ENCODE measurements around the gene IRS2.
A peak's percentile ranks its signal among the peaks of the same experiment; 100 is the strongest.

Gene IRS2

DNA sequence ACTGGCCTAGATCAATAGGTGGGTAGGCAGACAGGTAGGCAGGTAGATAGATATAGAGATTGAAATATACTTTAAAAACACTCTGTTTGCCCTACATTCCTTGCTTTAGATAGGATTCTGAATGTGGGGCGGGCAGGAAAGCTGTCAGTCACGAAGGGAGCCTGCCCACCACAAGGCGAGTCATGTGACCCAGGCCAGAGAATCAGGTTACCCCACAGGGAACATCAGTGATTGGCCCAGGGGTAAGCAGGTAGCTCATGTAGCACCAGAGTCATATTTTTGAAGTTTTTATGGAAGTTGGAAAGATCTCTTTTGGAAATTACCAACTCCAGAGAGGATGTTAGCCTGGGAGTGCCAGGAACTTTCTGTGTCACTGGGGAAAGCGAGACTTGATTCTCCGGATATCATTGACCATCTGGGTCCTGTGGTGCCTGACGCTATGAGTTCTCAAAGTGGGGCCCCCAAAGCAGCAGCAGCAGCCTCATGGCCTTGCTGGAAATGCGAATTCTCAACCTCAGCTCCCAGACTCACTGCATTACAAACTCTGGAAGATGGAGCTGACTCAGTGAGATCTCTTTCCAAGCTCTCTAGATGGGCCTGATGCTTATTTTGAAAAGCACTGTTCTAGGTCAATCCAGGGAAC, 60.3 kb downstream of the IRS2 start:
- DNase-seq: no peak

DNA sequence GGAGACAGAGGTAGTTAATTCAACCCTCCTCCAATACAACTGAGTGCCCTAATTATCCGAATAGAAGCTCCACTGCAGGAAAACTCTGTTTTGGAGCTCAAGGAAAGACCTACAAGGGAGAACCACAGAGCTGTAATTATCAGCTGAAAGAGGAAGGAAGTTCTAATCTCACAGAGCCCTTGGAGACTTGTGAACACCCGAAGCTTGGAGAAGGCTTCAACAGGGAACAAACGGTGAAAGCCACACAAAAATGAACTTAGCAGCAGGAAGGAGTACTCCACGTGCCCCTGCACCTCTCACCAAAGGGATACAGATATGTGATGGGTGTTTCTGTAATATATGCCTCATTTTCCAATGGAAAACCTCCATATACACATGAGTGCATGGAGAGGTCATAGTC, 61.1 kb downstream of the IRS2 start:
- no peak for DNase-seq

DNA sequence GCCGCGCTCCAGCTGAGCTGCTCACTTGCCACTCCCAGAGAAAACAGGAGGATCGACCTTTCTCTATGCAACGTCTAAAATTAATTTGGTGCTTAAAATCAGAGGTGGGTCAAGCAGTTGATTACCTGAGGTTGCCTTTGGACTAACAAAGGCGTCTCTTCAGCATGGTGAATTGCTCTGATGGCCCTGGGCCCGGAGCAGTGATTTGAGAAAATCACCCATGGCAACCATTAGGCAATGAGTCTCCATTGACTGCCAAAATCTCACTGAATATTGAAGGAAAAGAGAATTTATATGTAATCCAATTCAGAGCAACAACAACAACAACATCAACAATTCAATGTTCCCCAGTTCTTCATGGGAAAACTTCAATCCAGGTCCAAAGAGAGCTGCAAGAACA, 61.8 kb downstream of the IRS2 start:
- DNase-seq: no peak

DNA sequence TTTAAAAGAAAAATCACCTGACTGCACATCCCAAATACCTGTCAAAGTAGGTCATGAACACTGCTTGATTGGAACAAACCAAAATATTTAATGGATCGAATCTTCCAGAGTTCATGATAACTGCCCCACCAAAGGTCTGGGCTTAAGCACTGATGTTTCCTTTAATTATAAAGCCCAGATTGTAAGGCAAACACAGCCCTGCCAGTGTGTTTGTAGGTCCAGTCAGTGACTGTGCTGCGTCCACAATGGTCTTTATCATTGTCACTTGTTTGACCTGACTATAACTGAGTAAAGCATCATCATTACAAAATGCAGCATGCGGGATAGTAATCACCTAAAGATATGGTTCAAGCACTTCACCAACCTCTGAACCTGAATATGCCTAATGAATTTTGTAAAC, 63.3 kb downstream of the IRS2 start:
- DNase-seq: no peak

DNA sequence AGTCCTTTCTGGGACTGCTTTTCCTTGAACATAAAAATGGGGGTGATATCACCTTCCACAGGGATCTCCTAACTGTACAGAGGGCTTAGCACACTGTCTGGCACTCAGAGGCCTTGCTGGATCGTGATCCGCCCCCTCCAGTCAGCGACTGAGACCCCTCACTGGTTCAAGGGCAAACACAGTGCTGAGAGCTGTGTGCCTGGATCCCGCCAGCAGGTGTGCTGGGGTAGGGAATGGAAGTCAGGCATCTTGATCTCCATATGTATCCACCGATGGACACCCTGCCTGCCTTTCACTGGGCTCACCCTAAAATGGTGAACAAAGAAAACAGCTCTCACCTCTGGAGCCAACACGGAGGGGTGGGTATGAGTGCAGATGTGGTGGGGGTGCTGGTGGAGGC, 64.3 kb downstream of the IRS2 start:
- DNase-seq: no peak

DNA sequence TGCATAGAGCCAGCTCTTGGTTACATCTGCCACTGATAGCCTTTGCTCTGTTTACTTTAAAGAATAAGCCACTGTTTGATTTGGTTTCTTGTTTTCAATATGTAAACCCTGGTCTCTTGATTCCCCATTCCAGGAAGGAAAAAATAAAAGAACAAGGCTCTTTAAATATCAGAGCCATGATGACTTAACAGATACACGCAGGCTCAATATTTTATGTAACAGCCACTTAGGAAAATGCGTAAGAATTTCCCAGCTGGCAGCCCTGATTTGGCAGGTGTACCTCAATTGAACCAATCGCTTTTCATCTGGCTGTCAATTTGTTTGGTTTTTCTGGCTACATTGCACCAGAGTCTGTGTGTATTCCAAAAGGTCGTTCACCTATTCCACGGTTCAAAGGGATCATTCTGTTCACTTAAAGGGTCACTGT, 65.6 kb downstream of the IRS2 start:
- DNase-seq: no peak

DNA sequence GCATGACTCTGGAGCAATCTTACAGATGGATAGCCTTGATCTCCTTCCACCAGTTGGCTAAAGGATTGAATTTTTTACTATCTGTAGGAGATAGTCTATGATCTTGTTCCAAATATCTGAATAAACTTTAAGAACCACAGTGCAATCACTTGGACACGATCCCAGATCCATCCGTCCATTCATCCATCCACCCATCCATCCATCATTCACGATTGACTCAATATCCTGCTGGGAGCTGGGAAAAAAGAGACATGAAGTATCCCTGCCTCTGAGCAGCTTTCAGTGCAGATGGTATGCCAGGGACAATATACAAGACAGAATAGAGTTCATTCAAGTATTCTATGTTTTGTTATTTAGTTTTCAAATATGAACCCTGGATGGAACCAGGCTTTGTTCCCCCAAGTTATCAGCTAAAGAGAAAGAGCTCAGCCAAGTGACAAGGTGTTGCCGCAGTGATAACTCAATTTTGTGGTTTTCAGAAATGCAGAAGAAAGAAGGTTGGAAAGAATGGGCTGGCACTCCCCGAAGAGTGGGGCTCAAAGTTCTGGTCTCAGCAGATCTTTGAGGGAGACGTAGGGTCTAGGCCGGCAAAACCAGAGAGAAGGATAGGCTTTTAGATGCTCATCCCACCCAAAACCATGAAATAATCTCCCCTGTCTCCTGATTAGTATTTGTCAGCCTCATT, 66.3 kb downstream of the IRS2 start:
- no peak for DNase-seq

DNA sequence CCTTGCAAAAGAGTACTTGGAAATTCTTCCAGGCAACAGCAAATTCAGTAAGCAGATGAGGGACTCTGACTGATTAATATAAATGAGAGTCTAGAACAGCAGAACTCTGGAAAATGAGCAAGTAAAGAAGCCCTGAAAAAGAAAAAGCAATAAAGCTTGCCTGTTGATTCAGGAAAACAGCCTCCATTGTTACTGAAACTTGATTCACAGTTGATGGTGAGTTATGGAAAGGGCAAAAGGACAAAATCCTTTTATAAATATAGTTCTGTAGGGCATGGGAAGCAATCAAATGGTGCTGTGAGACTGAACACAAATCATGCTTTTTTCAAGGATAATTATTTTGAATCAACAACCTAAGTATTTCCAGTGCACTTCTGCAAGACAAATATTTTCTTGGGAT, 67.7 kb downstream of the IRS2 start:
- no peak for DNase-seq

DNA sequence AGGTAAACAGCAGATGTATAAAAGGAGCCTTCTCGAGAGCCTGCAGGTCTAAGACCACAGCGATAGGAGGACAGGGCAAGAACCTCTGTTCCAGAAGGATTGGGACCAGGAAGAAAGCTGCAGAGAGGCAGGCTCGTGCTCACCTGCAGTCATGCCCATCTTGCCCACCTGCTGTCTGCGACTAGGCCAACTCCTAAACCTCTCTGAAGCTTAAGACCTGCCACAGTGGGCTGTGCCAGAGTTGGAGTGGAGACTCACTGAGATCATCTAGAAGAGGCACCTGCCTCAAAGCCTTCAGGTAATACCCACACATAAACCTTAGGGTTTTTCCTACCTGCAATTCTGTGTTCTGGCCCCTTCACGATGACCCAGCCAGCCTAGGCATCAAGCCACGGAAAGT, 68.7 kb downstream of the IRS2 start:
- DNase-seq: no peak

DNA sequence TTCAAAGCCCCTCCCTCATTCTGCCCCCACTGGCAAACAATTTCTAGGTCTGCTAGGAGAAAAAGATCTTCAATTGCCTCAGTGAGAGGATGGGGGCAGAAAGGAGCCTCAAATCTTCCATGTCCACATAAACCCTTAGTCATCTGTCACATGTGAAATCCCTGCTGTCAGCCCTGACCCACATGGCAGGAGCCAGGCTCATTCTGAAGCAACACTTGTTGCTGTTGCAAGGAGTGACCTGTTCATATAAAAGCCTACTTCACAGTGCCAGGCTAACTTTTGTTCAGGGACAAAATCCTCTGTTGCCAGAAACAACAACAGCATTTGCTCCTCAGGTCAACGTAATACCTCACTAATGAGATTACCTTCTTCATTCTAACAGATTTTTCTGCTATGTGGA, 70.5 kb downstream of the IRS2 start:
- peak; percentile 80 for DNase-seq

DNA sequence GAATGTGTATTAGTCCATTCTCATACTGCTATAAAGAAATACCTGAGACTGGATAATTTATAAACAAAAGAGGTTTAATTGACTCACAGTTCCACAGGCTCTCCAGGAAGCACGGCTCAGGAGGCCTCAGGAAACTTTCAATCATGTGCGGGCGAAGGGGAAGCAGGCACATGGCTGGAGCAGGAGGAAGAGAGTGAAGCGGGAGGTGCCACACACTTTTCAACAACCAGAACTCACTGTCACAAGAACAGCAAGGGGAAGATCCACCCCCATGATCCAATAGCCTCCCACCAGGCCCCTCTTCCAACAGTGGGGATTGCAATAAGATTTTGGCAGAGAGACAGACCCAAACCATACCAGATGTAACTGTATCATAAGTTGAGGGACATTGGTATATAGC, 72.7 kb downstream of the IRS2 start:
- no peak for DNase-seq

DNA sequence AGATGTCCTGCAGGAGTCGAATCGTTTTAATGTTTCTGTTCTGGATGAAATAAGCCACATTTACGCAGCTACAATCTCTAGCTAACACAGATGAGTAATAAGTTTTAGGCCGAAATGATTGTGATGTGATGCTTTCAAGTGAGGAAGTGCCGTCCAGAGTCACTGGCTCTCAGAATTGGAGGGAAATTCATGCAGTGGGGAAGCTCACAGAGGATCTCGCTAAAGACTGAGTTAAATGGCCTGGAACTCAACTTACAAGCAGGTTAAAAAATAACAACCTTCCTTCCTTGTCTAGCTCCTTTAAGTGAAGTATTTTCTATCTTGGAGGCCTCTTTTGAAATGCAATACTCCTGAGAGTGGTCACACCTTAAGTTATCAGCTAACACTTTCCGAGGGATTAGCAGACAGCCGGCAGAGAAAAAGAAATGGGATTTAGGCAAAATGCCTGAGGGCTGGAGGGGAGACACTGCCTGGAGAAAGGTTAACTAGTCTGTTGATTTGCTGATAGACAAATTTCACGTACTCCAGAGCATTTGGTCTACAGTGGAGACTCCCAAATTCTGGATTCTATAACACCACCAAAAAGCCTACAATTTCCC, 74.2 kb downstream of the IRS2 start:
- peak; percentile 72 for DNase-seq

DNA sequence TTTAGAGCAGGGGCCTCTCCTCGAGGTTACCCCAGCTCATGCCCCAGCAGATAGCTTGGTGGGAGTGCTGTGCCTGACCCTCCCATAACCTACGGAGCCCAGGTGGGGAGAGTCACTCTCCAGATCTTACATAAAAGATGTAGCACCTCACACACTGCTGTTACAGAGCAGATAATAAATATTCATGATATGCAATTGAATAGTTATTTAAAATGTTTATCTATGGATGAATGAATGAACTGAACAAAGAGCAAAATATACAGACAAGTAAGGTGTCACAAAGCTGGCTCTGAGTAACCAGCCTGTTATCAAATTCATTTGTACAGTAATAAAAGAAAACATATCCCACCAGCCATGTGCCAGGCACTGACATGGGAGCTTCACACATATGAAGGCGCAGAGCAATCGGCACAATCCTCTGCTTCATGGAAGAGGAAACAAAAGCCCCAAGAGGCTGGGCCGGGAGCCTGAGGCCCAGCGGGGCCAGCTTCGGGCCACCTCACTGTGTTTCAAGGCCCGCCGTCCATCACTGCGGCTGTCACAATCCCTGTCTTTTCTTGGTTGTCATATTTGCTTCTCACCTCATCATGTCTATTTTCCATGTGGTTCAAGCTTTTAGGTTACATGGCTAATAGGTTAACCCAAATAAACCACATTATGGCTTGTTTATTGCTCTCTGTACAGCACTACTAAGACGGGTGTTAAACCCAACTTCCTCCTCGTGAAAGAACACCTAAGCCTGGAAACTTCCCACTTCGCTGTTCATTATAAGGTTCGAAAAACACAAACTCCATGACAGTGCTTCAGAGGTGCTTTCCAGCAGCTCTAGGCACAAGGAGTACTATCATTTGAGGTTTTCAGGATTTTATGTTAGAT, 78.4 kb downstream of the IRS2 start:
- DNase-seq: no peak

DNA sequence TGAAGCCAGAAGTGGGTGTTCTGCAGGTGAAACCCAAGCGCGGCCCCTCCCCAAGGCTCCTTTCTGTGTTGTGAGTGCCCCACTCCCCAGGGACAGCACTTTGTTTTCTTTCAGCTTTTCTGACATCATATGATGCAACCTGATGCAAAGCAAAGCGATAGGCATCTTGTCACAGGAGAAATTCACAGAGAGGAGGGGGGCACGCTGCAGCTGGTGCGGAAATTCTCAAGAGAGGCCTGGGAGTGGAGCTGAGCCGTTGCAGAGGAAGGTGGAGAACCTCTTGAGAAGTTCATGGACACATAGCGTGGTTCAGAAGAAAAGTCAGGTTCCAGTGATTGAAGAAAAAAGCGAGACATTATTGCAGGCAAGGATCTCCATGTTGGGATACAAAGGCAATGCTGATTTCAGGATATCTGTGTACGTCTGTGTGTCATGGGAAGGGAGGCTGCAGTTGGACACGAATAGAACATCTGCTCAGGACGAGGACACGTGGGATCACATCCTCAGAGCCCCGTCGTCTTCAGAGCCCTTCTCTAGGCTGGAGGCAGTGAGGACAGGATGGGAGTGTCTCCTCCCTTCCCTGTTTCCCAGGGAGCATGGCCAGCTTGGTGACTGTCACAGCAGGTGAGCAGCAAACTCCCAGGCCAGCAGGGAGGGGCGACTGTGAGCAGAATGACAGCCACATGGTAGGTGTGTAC, 79.2 kb downstream of the IRS2 start:
- DNase-seq: no peak

DNA sequence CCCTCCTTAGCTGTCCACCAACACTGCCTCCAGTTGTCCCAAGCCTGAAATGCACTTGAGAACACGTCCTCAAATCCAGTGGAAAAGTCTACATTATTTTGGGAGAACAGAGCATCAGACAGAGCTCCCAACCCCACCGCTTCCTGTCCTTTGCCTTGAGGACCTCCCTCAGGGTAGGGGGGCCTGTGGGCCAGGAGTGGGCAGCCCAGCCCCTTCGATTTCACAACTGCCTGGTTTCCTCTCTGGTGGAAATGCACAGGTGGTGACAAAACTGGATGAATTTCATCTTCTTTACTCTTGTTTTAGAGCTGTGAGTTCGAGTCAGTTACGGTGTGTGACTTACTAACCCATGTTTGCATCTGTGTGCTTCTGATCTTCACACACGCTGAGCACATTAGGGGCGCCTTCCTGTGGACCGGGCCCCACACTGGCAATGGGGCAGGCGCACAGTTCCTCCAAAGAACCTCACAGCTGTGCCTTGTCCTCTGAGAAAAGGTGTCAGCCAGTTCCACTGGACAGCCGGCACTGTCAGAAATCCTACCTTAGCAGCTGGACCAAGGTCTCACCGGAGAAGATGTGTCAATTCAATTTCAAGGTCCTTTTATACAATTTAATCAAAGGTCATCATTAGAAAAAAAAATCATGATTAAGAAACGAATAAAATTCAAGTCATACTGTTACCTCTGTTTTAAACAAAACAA, 80.2 kb downstream of the IRS2 start:
- no peak for DNase-seq

DNA sequence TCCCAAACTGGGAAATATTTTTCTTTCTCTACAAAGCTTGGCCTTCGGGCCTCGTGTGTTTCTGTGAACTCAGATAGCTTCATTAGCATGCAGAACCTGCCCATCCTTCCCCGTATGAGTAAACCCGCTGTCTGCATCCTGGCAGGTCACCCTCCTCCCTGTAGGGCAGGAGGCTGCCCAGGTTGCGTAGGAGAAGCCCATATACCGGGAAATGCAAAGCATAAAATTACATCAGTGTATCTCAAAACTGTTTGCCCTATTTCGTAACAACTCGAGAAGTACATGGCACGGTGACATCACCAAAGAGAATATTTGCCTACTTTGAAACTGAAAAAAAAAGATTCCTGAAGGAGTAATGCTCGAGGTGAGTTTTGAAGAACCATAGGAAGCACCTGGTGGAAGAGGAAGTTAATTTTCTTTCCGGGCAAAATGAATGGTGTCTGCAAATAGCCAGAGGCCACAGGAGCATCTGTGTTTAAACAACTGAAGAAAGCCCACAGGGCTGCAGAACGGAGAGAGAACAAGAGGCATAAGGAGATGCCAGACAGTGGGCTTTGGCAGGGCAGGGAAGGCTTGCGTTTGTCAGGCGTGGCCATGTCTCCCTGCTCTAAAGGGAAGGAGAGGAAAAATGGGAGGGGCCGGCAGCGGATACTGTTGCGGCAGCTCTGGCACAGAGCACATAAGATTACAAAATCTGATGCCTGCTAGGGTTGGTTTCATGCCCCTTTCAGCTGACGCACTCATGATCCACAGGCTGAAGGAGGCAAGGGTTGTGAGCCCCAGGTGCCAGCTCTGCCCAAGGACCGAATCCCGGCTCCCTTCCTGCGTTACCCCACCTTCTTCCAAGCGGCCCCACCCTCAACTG, 81.4 kb downstream of the IRS2 start:
- DNase-seq: no peak

DNA sequence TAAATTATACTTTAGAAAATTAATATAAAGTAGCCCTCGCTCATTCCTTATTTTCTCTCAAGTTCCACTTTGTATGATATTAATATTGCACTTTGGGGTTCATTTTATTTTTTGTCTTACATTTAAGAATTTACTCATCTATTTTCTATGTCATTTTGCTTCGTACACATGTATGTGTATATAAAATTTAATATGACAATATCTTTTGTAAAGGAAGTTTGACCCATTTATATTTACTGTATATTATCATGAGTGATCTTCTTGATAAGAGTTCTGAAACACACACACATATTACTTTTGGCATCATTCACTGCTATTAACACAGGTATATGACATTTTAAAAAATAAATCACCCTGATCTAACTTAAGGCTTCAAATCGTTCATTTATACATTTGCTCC, 83.1 kb downstream of the IRS2 start:
- no peak for DNase-seq

Measured in NCI-H82 (cell line).